Transverse colon (tissue), 4 donors: ENCODE data around the gene ZNF213. TPM values are rescaled to one million over a fixed set of nuclear protein-coding genes. Genes with fewer than 3 reads are reported as not detected.

Experiments
- DNase-seq: peaks from one replicate; pipeline ENCODE4 v3.0.0-alpha.2; 2019
- H3K27ac ChIP-seq, 4 donors: fragments of 200-600 bp; sonication (generic); 2 replicates each; pipeline ENCODE4 v1.5.1; 2016 to 2018; ENCODE audit warnings: inconsistent platforms in 4 of 4
- H3K27me3 ChIP-seq: fragments of 200-600 bp; sonication (generic); 2 replicates; pipeline ENCODE4 v1.5.1; 2017; ENCODE audit warnings: inconsistent platforms
- H3K36me3 ChIP-seq, 4 donors: fragments of 200-600 bp; sonication (generic); 2 replicates each; pipeline ENCODE4 v1.5.1; 2017 to 2019; ENCODE audit warnings: inconsistent platforms in 4 of 4
- H3K4me1 ChIP-seq, 4 donors: fragments of 200-600 bp; sonication (generic); 2 replicates each; pipeline ENCODE4 v1.5.1; 2017 to 2020; ENCODE audit warnings: inconsistent platforms in 4 of 4
- H3K4me3 ChIP-seq, 4 donors: fragments of 200-600 bp; sonication (generic); 1 replicate in 1 of 4; 2 replicates in 3 of 4; pipeline versions ENCODE4 v1.5.1 to v1.6.1; 2017 to 2019; ENCODE audit warnings: inconsistent platforms in 4 of 4
- H3K9me3 ChIP-seq, 2 donors: fragments of 200-600 bp; sonication (generic); 2 replicates each; pipeline ENCODE4 v1.5.1; 2017 to 2019; ENCODE audit warnings: inconsistent platforms in 2 of 2
- CTCF ChIP-seq, 5 experiments: fragments of 200-600 bp in 3 of 5; fragments of 450-650 bp in 2 of 5; sonication (generic) in 3 of 5; IDR thresholded peaks; 1 replicate in 2 of 5; 2 replicates in 3 of 5; pipeline ENCODE4 v1.5.1; 2016 to 2017; ENCODE audit warnings: antibody characterized with exemption in 5 of 5, inconsistent platforms in 3 of 5, mild to moderate bottlenecking in 2 of 5, moderate library complexity in 1 of 5
- EP300 ChIP-seq: sonication (generic); formaldehyde crosslinking; IDR thresholded peaks from one replicate; pipeline ENCODE4 v1.6.1; 2017; ENCODE audit warnings: antibody characterized with exemption, low read depth
- POLR2A ChIP-seq: fragments of 450-650 bp; IDR thresholded peaks from one replicate; pipeline ENCODE4 v1.6.1; 2016; ENCODE audit warnings: antibody characterized with exemption, mild to moderate bottlenecking, moderate library complexity
- POLR2AphosphoS5 ChIP-seq, 3 donors: sonication (generic); formaldehyde crosslinking; IDR thresholded peaks; one replicate each; pipeline ENCODE4 v1.6.1; 2016; ENCODE audit warnings: antibody characterized with exemption in 3 of 3
- WGBS, 2 donors: methylation state at CpG; one replicate each; pipeline ENCODE4 v1.1.5; 2018; ENCODE audit warnings: low coverage in 1 of 2; 5-methylcytosine and 5-hydroxymethylcytosine counted together
- in situ Hi-C, 4 donors: fragments of 200-750 bp; cut with MboI; loops; one replicate each; pipeline versions ENCODE4 v1.15.0 to v1.15.1; 2017; ENCODE audit warnings: low sequenced_read_pairs in 3 of 4, low pct_ligation_motif_present in 1 of 4, low pct_unique_long_range_greater_than_20kb in 1 of 4
- intact Hi-C: fragments of 100-400 bp; cut with DNase I; formaldehyde crosslinking; loops from one replicate; pipeline ENCODE4 v1.15.1; 2023; ENCODE audit warnings: low total_unique reads
- total RNA-seq, 4 donors: library from RNA; depleted of rRNA; stranded (reverse); fragments of >200 nt; gene quantifications; one replicate each; pipeline ENCODE4 v1.1.0, GENCODE V29; 2016

Gene ZNF213
- total RNA-seq, 4 donors from 2014 or later, result 12.1 to 64.3 (median 16.1) TPM

- no peaks in the 10 kb centered on the region for H3K9me3 ChIP-seq
- H3K36me3 ChIP-seq, result no peaks in the 10 kb centered on the region
- intact Hi-C loops (no loop called here), in situ Hi-C loops (no loop called here)
- peaks cover 8 to 29% (median 21%) of the 10 kb centered on the region in 4 donors for H3K4me1 ChIP-seq
- 6 to 10% methylated on average over 7 to 24 of the region's 24 CpGs for WGBS, 2 donors
- no peak for TF ChIP-seq POLR2A
- TF ChIP-seq POLR2AphosphoS5 (IDR thresholded peaks at IDR 0.05), result no peak
- TF ChIP-seq EP300, result no peak
- TF ChIP-seq CTCF (IDR thresholded peaks at IDR 0.05), result no peak
- no peak overlapping the region for H3K4me3 ChIP-seq
- H3K27ac ChIP-seq, result no peak overlapping the region
- DNase-seq, result no peak
- peaks cover 100% of the 10 kb centered on the region for H3K27me3 ChIP-seq
Measured at GRCh38 chr16:3173892-3174617, 39.2 kb downstream of the ZNF213 start.

DNA sequence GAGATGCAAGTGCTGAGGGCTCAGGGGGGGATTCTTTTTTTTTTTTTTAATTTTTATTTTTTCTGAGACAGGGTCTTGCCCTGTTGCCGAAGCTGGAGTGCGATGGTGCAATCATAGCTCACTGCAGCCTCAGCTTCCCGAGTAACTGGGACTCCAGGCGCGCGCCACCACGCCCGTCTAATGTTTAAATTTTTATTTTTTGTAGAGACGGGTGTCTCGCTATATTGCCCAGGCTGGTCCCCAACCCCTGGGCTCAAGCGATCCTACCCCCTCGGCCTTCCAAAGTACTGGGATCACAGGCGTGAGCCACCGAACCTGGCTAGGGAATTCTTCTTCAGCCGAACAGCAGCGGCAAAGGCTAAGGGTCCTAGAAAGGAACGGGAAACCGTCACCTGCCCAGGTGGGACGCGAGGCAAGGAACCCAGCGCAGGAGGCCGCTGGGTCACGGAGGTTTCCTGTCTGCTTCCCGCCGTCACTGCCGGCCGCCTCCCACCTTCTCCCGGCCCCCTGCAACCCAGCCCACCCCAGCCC lies 39.9 kb downstream of the ZNF213 start:
- peaks cover 100% of the 10 kb centered on the region for H3K27me3 ChIP-seq
- TF ChIP-seq CTCF (IDR thresholded peaks at IDR 0.05) (no peak), POLR2A (no peak), EP300 (no peak), POLR2AphosphoS5 (IDR thresholded peaks at IDR 0.05) (no peak)
- H3K9me3 ChIP-seq, result no peaks in the 10 kb centered on the region
- H3K27ac ChIP-seq, result no peak overlapping the region
- peaks cover 8 to 29% (median 21%) of the 10 kb centered on the region in 4 donors for H3K4me1 ChIP-seq
- in situ Hi-C loops (no loop called here), intact Hi-C loops (no loop called here)
- 30% methylated on average over 28 of the region's 28 CpGs; no CpG with 5 or more reads in 1 of the 2 donors for WGBS, 2 donors
- H3K36me3 ChIP-seq, result no peaks in the 10 kb centered on the region
- DNase-seq, result no peak
- no peak overlapping the region for H3K4me3 ChIP-seq

DNA sequence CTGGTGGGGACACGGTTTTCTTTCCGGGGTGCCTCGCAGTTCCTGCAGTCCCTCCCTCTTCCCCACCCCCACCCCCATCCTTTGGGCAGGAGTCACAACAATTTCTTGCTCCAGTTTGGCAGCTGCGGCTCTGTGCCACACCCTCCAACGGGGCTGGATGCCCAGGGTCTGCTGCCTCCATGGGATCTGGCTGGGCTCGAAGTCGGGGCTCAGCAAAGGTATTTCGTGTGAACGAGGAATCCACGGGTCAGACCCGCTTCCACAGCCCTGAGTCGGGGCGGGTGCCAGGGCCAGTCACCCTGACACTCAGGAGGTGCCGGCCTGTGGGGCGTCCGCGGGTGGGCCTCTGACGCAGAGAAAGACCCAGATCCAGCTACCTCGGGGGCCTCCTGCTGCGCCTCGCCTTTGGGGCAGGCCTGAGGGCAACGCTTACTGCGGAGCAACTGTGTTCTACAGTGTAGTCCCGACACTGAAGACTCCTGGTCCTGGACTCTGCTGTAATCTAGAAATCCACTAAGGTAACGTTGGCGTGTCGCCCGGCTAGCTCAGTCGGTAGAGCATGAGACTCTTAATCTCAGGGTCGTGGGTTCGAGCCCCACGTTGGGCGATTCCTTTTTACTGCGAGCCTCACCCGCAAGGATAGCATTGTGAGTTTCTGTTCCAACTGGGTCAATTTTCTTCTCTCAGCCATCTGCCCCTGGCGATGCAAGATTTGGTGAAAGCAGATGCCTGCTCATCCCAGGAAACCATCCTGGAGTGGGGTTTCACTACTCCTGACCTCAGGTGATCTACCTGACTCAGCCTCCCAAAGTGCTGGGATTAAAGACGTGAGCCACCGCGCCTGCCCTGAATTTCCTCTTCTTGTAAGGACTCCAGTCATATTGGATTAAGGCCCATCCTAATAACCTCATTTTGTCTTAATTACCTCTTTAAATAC lies 40.6 kb downstream of the ZNF213 start:
- WGBS, 2 donors, result 18% methylated on average over 29 of the region's 39 CpGs; no CpG with 5 or more reads in 1 of the 2 donors
- in situ Hi-C loops, result no loop called here

More for the DNA sequence above, 40.6 kb downstream of the ZNF213 start:
- intact Hi-C loops, result no loop called here
- peaks cover 7 to 26% (median 19%) of the 10 kb centered on the region in 4 donors for H3K4me1 ChIP-seq
- H3K4me3 ChIP-seq, result no peak overlapping the region
- no peak for DNase-seq
- H3K27me3 ChIP-seq, result peaks cover 100% of the 10 kb centered on the region
- no peak overlapping the region for H3K27ac ChIP-seq
- TF ChIP-seq EP300, result no peak
- no peak for TF ChIP-seq CTCF (IDR thresholded peaks at IDR 0.05)
- TF ChIP-seq POLR2AphosphoS5 (IDR thresholded peaks at IDR 0.05), result no peak
- no peak for TF ChIP-seq POLR2A
- H3K36me3 ChIP-seq, result no peaks in the 10 kb centered on the region
- no peaks in the 10 kb centered on the region for H3K9me3 ChIP-seq
